Stimulated activated naive CD4-positive, alpha-beta T cell (primary cell): ENCODE results near the gene SMPDL3A.

Experiments
- DNase-seq, 6 experiments: peaks; one replicate each; lab custom pipeline; 2025; lab: John Stamatoyannopoulos, UW

The SMPDL3A gene

DNA sequence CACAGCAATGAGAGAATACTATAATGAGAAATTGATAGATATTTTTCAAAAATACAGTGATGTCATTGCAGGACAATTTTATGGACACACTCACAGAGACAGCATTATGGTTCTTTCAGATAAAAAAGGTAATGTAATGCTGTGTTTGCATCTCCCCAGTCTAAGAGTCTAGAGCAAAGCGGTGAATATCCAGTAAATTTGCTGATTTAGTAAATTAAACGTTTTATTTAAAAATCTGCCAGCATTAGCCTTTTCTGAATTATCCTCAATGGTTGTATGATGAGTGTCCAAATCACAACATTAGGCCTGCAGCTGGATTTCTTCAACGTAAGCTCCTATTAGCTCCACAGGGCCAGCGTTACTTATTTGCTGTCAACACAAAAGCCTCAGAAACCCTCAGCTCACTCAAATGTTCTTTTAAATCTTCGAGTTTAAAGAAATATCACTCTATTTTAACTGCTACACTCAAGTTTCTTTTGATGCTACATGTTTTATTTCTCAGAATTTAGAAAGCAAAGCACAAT, 16.0 kb downstream of the SMPDL3A start:
- no peak for DNase-seq

DNA sequence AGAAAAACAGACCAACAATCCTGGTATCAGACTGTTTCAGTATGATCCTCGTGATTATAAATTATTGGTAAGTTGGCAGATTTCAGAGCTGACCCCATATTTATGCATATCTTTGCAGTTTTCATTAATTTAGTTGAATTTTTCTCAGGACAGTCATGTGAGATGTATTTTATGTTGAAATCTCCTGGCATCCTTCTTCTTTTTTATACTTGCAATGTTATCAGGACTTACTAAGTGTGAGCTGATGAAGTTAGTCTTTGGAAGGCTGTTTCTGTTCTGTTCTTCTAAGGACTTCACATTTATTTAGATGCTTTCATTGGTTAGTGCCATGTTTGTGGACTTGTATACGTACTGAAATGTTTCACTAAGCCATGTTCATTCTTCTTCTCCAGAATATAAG, 17.2 kb downstream of the SMPDL3A start:
- no peak for DNase-seq

DNA sequence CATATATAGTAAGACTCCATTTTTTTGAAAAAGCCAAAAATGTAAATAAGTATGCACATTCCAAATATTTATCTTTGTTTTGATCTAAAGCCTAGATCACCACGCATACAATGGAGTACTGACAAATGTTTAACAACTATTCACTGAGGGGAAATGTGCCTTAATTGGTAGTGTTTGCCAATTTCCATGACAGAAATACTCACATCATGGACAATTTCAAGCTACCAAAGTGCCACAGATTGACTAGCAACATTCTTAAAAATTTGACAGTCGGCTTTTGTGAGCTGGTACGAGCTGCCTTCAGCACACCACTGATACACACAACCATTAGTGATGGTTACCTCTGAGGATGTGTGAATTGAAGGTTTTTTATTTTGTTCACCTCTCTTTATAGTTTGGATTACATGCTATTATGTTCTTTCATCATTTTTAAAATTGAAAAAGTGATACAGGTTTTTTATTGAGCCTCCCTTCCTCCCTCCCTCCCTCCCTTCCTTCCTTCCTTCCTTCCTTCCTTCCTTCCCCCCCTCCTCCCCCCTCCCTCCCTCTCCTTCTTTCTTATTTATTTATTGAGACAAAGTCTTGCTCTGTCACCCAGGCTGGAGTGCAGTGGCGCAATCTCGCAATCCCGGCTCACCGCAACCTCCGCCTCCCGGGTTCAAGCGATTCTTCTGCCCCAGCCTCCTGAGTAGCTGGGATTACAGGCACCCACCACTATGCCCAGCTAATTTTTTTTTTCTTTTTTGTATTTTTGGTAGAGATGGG, 19.2 kb downstream of the SMPDL3A start:
- DNase-seq: no peak

DNA sequence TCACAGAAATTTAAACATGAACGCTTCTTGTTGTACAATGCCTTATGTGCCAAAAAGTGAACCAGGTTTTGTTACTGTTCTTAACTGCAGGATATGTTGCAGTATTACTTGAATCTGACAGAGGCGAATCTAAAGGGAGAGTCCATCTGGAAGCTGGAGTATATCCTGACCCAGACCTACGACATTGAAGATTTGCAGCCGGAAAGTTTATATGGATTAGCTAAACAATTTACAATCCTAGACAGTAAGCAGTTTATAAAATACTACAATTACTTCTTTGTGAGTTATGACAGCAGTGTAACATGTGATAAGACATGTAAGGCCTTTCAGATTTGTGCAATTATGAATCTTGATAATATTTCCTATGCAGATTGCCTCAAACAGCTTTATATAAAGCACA, 19.9 kb downstream of the SMPDL3A start:
- no peak for DNase-seq

DNA sequence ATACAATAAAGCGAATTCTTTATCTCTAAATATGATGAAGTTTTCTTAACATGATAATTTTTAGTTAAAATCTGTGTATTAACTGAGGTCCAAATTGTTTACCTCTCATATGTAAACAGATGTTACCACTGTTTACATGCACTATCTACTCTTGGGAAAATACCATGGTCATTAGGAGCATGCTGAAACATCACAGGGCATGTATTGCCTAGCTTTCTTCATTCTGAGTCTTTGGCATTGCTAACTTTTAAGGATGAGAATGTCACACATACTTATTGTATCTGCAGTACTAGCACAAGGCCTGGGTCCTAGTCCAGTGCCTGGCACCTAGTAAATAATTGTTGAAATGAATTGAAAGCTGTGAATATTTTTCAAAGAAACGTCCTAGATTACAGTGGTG, 20.6 kb downstream of the SMPDL3A start:
- no peak for DNase-seq

DNA sequence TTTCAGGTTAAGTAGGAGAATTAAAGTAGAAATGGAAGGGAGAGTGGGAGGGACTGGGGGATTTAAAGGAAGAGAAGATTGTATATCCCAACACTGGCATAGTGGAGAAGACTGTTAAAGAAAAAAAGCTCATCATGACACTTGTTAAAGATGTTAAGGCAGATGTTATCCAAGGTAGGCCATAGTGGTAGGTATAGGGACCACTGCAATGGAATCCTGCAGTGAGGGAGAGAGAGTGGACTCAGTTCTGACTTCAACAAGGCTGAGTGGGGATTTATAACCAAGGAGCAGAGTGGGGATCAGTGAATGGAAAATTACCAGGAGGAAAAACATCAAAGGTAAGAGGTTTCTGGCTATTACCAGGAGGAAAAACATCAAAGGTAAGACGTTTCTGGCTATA, 21.1 kb downstream of the SMPDL3A start:
- DNase-seq: no peak

DNA sequence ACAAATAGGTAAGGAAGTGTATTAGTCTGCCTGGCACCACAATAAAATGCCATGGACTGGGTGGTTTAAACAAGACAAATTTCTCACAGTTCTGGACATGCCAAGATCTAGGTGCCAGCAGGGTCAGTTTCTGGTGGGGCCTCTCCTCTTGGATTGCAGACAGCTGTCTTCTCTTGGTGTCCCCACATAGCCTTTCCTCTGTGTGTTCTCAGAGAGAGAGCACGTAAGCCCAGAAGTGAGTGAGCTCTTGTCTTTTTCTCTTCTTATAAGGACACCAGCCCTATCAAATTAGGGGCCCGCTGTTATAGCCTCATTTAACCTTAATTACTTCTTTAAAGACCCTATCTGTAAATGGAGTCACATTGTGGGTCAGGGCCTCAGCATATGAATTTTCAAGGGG, 28.3 kb downstream of the SMPDL3A start:
- no peak for DNase-seq

DNA sequence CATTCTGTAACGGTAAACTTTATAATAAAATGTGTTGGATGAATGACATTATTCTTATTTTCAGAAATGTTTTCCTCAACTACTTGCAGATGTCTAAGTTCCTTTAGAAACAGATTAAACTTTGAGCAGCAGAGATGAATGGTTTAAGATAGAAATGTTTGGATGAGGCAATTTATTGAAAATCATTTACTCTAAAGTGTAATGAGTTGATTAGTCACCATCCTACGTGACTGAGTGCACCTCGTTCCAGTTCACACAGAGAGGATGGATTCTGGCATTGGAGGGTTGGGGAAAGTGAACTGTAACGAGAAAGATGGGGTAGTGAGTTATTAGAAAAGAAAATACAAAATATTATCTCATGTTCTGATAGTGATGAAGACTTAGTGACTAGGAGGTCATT, 28.7 kb downstream of the SMPDL3A start:
- DNase-seq: no peak

DNA sequence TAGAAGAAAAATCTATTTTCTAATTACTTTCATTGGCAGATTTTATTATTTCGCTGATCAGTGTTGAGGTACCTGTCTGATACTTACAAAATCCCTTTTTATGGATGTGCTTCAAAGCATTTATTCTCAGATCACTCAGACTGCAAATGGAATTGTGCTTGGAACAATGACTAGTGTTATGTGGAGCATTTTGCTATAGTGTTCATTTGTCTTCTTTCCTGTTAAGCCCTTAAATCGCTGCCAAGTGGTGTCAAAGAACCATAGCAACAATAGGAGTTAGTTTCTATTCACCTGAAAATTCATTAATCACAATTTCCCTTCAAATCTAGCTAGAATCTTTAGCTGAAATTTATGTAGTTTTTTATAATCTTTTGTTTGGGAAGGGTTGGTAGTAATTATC, 29.8 kb downstream of the SMPDL3A start:
- no peak for DNase-seq

DNA sequence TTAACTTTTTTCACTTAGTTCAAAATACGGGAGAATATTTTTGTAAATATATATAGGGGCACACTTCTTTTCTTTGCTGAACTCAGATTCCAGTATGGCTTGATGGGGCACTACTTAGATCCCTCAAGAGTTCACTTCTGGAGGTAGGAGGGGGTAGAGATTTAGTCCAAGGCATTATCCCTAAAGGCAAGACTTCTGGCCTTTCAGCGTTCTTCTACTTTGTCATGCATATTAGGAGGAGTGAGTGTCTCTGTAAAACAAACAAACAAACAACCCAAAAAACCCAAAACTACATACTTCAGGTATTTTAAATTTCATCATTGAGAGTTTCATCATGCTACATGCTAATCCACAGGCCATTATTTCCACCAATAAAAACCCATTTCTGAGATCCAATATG, 32.0 kb downstream of the SMPDL3A start:
- no peak for DNase-seq

DNA sequence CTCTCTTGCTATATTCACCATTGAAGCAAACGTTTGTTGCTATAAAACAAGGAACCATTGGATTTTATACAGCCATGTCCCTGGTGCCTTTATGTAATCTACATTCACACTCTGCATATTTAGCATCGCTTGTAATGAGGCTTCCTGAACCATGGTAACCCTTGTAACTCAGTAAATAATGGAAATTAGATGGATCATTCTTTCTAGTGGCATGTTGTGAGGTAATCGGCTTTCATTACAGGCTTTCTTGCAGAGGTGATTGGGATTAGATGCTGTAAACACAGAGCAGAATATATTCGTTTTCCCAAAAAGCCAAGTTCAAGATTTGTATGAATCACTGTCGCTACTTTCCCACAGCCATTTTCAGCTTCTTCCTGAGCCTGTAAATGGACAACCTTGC, 36.1 kb downstream of the SMPDL3A start:
- no peak for DNase-seq

DNA sequence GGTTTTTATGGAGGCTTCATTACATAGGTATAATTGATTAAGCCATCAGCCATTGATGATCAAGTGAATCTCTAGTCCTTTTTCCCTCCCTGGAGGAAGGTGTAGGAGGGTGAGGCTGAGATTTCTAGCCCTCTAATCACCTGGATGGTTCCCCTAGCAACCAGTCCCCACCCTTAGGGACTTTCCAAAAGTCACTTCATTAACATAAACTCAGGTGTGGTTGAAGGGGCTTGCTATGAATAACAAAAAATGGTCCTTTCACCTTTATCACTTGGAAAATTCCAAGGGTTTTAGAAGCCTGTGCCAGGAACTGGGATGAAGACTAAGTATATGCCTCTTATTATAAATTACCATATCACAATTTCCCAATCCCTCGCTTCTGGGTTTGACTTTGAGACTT, 40.4 kb downstream of the SMPDL3A start:
- no peak for DNase-seq

DNA sequence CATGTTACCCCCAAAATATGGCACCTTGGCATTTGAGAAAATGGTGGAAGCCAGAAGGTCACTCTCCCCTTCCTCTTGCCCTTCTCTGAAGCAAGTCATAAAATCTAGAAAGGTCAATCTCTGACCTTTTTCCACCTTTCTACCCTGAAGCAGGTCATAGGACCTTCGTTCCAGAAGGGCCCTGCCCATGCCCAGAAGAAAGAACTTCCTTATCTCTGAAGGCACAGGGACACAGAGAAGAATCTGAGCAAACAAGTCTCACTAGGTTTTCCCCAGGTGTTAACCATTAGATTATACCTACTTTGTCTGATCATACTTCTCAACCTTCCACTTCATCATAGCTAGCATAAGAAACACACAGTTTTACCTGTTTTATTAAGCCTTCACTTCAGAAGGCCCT, 42.5 kb downstream of the SMPDL3A start:
- no peak for DNase-seq

DNA sequence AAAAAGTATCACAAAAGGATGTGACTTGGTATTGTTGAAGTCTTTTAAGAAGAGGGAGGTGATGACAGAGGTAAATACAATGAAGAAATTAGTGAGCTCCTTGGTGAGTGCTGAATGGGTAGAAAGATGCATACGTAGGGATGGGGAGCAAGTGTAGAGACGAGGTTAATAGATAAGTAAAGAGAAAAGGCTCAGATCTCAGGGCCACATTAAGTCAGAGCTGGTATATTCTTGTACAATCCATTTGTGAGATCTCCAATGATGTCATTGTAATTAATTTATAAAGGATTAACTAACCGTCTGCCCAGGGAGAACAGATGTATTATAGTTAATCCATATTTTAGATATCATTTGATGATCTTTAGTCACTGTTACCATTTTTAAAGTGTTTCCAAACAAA, 43.4 kb downstream of the SMPDL3A start:
- DNase-seq: no peak

DNA sequence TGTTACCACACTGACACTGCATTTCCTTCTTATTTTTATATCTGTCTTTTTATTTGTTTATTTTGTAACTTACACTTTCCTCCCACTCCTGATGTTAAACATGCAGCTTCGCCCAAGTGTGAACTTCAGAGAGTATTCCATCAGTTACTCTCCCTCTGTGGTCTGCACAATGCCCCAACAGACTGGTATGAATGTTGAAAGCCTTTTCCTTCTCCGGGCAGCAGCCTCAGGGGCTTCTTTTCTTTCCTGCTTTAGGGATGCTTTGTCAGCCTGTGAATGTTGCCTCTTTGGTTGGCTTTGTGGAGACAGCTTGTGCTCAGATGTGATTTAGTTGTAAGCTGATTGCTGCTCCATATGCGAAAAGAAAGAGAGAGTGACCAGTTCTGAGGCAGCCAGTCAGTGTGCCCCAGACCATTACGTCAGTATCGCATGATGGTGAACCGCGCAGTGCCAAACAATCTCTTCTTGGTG, 44.0 kb downstream of the SMPDL3A start:
- DNase-seq: no peak

DNA sequence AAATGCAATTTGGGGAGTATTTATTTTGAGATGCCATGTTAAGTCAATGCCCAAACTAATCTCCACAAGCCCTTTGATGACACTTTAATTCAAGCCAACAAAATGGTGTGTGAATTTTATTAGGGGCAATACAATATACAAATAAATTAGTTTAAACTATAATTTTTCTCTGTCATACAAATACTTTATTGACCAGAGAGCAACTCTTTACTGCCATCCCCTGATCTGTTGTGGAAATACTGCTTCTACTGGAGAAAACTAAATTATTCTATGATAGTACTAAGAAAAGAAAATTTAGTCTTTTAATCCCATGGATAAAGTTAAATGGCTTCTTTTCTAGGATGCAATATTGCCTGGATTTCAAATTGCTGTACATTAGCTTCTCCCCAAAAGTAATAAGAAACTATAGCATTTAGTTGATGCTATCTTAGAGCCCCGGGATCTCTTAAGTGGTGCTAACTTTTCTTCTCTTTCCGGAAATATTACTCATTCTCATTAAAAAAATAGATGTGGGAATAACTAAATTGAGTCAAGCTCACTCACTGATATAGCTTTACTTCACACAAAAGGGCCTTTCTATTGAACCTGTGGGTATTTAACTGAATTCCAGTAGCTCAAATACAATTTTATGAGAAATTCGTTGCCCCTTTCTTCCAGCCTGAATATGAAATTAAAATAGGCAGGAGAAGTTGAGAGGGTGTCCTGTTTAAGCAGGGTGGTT, 49.2 kb downstream of the SMPDL3A start:
- no peak for DNase-seq

DNA sequence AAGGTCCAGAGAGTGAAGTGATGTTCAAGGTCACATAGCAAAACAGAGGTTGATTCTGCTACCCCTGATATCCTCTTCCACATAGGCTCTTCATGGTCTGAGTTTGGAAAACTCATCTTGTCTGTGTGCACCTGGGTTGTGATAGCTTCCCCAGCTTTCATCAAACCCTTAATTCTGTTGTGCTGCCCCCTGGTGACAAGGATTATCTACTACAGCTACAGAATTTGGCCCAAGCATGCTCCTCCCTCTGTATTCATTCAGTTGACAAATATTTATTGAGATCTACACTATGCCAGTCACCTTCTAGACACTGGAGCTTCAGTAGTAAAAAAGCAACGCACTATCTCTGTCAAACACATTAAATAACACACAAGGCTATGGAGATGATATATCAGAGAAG, 50.4 kb downstream of the SMPDL3A start:
- DNase-seq: peak in 4 of 6 experiments; percentile 21 to 41 (median 26)

DNA sequence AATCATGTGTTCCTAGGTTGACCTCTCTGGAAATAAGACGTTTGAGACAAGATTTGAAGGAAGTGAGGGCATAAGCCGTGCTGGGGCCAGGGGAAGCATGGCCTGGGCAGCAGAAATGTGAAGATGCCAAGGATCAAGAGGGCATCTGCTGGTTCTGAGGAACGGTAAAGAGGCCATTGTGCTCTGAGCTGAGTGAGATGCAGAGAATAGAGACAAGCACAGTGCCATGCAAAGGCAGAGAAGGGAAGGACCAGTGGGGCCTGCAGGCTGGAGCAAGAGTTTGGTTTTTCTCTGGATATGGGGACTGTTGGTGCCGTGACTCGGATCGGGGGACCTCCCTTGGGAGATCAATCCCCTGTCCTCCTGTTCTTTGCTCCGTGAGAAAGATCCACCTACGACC, 50.8 kb downstream of the SMPDL3A start:
- no peak for DNase-seq

DNA sequence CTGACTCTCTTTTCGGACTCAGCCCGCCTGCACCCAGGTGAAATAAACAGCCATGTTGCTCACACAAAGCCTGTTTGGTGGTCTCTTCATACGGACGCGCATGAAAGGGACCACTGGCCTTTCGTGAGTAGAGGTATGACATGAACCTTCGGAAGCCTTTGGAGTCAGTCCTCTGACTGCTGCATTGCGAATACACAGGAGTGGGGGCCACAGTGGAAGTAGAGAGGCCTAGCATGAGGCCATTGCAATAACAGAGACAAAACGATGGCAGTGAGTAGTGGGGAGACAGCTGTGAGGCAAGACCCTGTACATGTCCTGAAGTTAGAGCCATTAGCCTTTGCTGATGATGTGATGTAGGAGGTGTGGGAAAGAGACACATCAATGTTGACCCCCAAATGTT, 56.4 kb downstream of the SMPDL3A start:
- DNase-seq: no peak

DNA sequence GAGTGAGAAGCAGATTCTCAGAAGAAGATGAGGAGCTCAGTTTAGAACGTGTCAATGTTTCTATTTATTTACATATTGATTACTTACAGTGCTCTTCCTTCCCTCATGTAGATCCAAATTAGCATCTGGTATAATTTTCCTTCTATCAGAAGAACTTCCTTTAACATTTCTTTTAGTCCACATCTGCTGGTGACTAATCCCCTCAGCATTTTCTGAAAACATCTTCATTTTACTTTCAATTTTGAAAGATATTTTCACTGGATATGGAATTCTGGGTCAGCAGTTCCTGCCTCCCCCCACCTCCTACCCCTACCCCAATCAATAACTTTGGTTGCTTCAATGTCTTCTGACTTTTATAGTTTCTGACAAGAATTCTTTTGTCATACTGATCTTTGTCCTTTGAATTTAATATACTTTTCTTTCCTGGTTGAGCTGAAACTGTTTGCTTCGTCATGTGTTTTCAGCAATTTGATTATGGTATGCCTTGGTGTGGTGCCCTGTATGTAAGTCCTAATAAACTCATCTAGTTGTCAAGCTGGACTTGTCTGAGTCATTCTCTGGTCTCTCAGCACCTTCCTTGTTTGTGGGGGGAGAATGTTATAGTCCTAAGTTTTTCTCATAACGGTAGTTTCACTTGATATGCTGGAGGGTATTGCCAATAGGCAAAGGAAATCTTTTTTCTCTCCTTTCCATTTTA, 57.0 kb downstream of the SMPDL3A start:
- no peak for DNase-seq

DNA sequence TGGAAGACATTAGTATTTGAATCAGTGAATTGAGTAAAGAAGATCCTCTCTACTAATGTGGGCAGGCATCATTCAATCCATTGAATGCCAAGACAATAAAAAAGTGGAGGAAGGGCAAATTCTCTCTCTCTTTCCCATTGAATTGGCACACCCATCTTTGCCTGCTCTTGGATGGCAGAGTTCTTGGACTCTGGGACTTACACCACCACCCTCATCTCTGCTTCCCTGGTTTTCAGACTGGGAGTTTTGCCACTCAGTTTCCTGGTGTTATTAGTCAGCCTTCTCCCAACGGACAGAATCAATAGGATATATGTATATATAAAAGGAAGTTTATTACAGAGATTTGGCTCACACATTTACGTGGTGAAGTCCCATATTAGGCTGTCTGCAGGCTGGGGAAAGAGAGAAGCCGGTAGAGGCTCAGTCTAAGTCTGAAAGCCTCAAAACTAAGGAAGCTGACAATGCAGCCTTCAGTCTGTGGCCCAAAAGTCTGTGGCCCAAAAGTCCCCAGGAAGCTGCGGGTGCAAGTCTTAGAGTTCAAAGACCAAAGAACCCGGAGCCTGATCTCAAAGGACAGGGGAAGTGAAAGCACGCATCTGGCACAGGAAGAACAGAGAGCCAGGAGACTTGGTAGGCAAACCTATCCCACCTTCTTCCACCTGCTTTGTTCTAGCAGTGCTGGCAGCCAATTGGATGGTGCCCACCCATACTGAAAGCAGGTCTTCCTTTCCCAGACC, 64.4 kb downstream of the SMPDL3A start:
- no peak for DNase-seq
